ENCODE data around the gene AGAP3. TPM values are rescaled to one million over a fixed set of nuclear protein-coding genes. Genes with fewer than 3 reads are reported as not detected.

AGAP3 gene
- total and polyA plus RNA-seq, 8 donors, result 83.3 to 167 (median 100) TPM

- Histone ChIP-seq H3K4me3 (peak overlapping the region; percentile 18 to 40), H3K36me3 (peaks cover 0 to 52% of the 10 kb centered on the region in 2 donors), H3K9me3 (no peaks in the 10 kb centered on the region), H3K27me3 (peaks cover 0 to 5% of the 10 kb centered on the region in 2 donors), H3K4me1 (peaks cover 0 to 25% of the 10 kb centered on the region in 2 donors), H3K27ac (peak overlapping the region; percentile 18 to 50)
- ATAC-seq (peak; percentile 28), DNase-seq (peak in 1 of 4 donors; percentile 81)
- intact Hi-C loops (cut with DNase I), result loop anchor here in 1 of 2 donors (10.0 kb wide), 1 partner anchor 222 kb away; no protein-coding TSS in a partner anchor
- TF ChIP-seq, protein P1, sequence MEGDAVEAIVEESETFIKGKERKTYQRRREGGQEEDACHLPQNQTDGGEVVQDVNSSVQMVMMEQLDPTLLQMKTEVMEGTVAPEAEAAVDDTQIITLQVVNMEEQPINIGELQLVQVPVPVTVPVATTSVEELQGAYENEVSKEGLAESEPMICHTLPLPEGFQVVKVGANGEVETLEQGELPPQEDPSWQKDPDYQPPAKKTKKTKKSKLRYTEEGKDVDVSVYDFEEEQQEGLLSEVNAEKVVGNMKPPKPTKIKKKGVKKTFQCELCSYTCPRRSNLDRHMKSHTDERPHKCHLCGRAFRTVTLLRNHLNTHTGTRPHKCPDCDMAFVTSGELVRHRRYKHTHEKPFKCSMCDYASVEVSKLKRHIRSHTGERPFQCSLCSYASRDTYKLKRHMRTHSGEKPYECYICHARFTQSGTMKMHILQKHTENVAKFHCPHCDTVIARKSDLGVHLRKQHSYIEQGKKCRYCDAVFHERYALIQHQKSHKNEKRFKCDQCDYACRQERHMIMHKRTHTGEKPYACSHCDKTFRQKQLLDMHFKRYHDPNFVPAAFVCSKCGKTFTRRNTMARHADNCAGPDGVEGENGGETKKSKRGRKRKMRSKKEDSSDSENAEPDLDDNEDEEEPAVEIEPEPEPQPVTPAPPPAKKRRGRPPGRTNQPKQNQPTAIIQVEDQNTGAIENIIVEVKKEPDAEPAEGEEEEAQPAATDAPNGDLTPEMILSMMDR (IDR thresholded peaks at IDR 0.05), result no peak
These were observed 30.5 kb downstream of the AGAP3 start for GRCh38 chr7:151116603-151117440.

DNA sequence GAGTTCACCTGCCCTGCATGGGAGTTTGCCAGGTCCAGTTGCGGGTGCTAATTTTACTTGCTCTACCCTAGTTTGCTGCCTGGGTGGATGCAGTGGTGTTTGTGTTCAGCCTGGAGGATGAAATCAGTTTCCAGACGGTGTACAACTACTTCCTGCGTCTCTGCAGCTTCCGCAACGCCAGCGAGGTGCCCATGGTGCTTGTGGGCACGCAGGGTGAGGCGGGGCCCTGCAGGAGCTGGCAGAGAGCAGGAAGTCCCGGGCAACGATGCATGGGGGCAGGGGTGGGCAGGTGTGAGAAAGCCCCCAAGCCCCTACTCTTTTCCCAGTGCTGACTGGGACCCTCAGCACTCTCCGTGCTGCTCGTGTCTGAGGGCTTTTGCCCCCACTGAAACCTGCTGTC, 31.3 kb downstream of the AGAP3 start:
- Histone ChIP-seq H3K27ac (no peak overlapping the region), H3K4me1 (peaks cover 0 to 25% of the 10 kb centered on the region in 2 donors), H3K36me3 (peaks cover 0 to 59% of the 10 kb centered on the region in 2 donors), H3K27me3 (peaks cover 0 to 5% of the 10 kb centered on the region in 2 donors), H3K9me3 (no peaks in the 10 kb centered on the region), H3K4me3 (peak overlapping the region in 1 of 2 donors; percentile 40)
- no peak for ATAC-seq
- intact Hi-C loops (cut with DNase I), result loop anchor here in 1 of 2 donors (10.0 kb wide), 1 partner anchor 223 kb away; no protein-coding TSS in a partner anchor
- TF ChIP-seq, protein P1 (IDR thresholded peaks at IDR 0.05), result no peak
- DNase-seq, result peak in 1 of 4 donors; percentile 73

- ATAC-seq (no peak), DNase-seq (peak in 1 of 4 donors; percentile 63)
- intact Hi-C loops (cut with DNase I), result loop anchor here in 1 of 2 donors (10.0 kb wide), 1 partner anchor 224 kb away; no protein-coding TSS in a partner anchor
- Histone ChIP-seq H3K27ac (no peak overlapping the region), H3K27me3 (peaks cover 0 to 5% of the 10 kb centered on the region in 2 donors), H3K4me1 (peaks cover 0 to 21% of the 10 kb centered on the region in 2 donors), H3K9me3 (no peaks in the 10 kb centered on the region), H3K36me3 (peaks cover 0 to 68% of the 10 kb centered on the region in 2 donors), H3K4me3 (no peak overlapping the region)
- TF ChIP-seq, protein P1 (IDR thresholded peaks at IDR 0.05), result no peak
These were observed 32.1 kb downstream of the AGAP3 start for GRCh38 chr7:151118108-151119054.

- Histone ChIP-seq H3K9me3 (no peaks in the 10 kb centered on the region), H3K36me3 (peaks cover 0 to 74% of the 10 kb centered on the region in 2 donors), H3K4me1 (peaks cover 0 to 19% of the 10 kb centered on the region in 2 donors), H3K27me3 (peaks cover 0 to 5% of the 10 kb centered on the region in 2 donors), H3K4me3 (no peak overlapping the region), H3K27ac (no peak overlapping the region)
- DNase-seq (peak in 1 of 4 donors; percentile 65), ATAC-seq (no peak)
- intact Hi-C loops (cut with DNase I), result loop anchor here in 1 of 2 donors (10.0 kb wide), 1 partner anchor 224 kb away; no protein-coding TSS in a partner anchor
- TF ChIP-seq, protein P1 (IDR thresholded peaks at IDR 0.05), result no peak
These were observed 32.8 kb downstream of the AGAP3 start for GRCh38 chr7:151119055-151119415.
